ENCODE data around the gene SH3BP5L. TPM values are rescaled to one million over a fixed set of nuclear protein-coding genes. Genes with fewer than 3 reads are reported as not detected.

Gene SH3BP5L
- total and polyA plus RNA-seq, 2 of the 8 experiments (the other 6 are each of a cell fraction or from before 2014, with no cell fraction given): 20.2 to 28.4 TPM

- Histone ChIP-seq H3K79me2 (ENCODE audit: control insufficient read depth in 1 of 2, insufficient read depth in 2 of 2, low read length in 2 of 2) (peaks cover 0 to 8% of the 10 kb centered on the region in 2 experiments; a peak in 1 of 4 replicates), H3K4me2 (ENCODE audit: insufficient read depth in 1 of 2, low read depth in 2 of 2, low read length in 2 of 2) (no peak overlapping the region), H2BK20ac (ENCODE audit: low read length) (no peak overlapping the region), H3K14ac (ENCODE audit: insufficient read length) (no peak overlapping the region), H2BK12ac (ENCODE audit: low read depth, low read length) (no peak overlapping the region), H4K8ac (ENCODE audit: extremely low read depth, insufficient read depth, low read length) (no peak overlapping the region), H3K27me3 (replicated peaks in 1 of 4; ENCODE audit: control insufficient read depth in 3 of 4, extremely low read depth in 1 of 4, insufficient read depth in 3 of 4, low read length in 3 of 4) (peaks cover 0 to 19% (median 11%) of the 10 kb centered on the region in 4 experiments; a peak in 5 of 7 replicates), H2BK5ac (ENCODE audit: low read depth, low read length) (no peak overlapping the region), H3K4me1 (replicated peaks in 1 of 4; ENCODE audit: control insufficient read depth in 3 of 4, insufficient read depth in 4 of 4, low read length in 3 of 4) (peaks cover 3 to 18% (median 14%) of the 10 kb centered on the region in 4 experiments), H3K27ac (ENCODE audit: low read depth, low read length) (no peak overlapping the region), H4K91ac (replicated peaks; ENCODE audit: insufficient read length, low read length) (no peak overlapping the region), H4K5ac (ENCODE audit: insufficient read length, low read depth, low read length) (no peak overlapping the region), H3K23me2 (ENCODE audit: low read depth, low read length) (peaks cover 26% of the 10 kb centered on the region), H3K9ac (replicated peaks in 1 of 4; ENCODE audit: extremely low read depth in 1 of 4, low read depth in 3 of 4, low read length in 3 of 4) (no peak overlapping the region), H3K9me3 (ENCODE audit: insufficient read depth in 2 of 2, low read depth in 1 of 2, low read length in 1 of 2) (no peaks in the 10 kb centered on the region), H2BK15ac (ENCODE audit: low read length) (no peak overlapping the region), H3K4ac (replicated peaks; ENCODE audit: insufficient read length, low read depth, low read length) (no peak overlapping the region), H3K36me3 (ENCODE audit: control insufficient read depth in 2 of 4, insufficient read depth in 4 of 4, low read length in 3 of 4) (no peaks in the 10 kb centered on the region), H2BK120ac (replicated peaks; ENCODE audit: low read depth, low read length) (no peak overlapping the region), H3K4me3 (ENCODE audit: extremely low read depth in 1 of 4, insufficient read depth in 2 of 4, low read depth in 3 of 4, low read length in 4 of 4) (no peak overlapping the region), H3K79me1 (ENCODE audit: low read depth, low read length) (no peaks in the 10 kb centered on the region), H3K23ac (ENCODE audit: insufficient read length) (no peak overlapping the region), H3K18ac (ENCODE audit: extremely low read depth, low read length) (no peak overlapping the region), H4K20me1 (replicated peaks in 1 of 2; ENCODE audit: control insufficient read depth in 1 of 2, insufficient read depth in 2 of 2, low read length in 2 of 2) (no peaks in the 10 kb centered on the region), H2AK5ac (ENCODE audit: low read depth, low read length) (no peak overlapping the region), H2AFZ (ENCODE audit: low read length) (no peak overlapping the region), H3K56ac (replicated peaks; ENCODE audit: insufficient read length, low read depth, low read length) (no peak overlapping the region)
- ChIA-PET CTCF (ENCODE audit: partially characterized antibody) (interaction anchor here (1.1 to 2.9 kb wide), 4 partner anchors 14 to 22 kb away, joined by 3 to 9 read pairs (median 6); no protein-coding TSS in a partner anchor), POLR2A (ENCODE audit: partially characterized antibody) (interaction anchor here (1.3 to 2.1 kb wide), 3 partner anchors 12 to 45 kb away, joined by 3 to 19 read pairs (median 6); no protein-coding TSS in a partner anchor)
- TF ChIP-seq RNF2 (IDR thresholded peaks at IDR 0.05; ENCODE audit: borderline replicate concordance, low read depth, low read length, missing control alignments, poor library complexity, severe bottlenecking) (no peak), CBX8 (IDR thresholded peaks at IDR 0.05; ENCODE audit: borderline replicate concordance, low read depth, low read length) (no peak), SP2 (IDR thresholded peaks at IDR 0.05; ENCODE audit: low read length) (no peak), PHF8 (conservative IDR thresholded peaks at IDR 0.05; ENCODE audit: low read depth, low read length) (no peak)
- TF ChIP-seq, protein P1, sequence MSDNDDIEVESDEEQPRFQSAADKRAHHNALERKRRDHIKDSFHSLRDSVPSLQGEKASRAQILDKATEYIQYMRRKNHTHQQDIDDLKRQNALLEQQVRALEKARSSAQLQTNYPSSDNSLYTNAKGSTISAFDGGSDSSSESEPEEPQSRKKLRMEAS (IDR thresholded peaks at IDR 0.05): no peak
- FAIRE-seq (no peak), DNase-seq (ENCODE audit: low read depth in 1 of 2, low spot score in 2 of 2) (no peak)
- WGBS, 2 experiments (ENCODE audit: extremely low coverage in 1 of 2, insufficient coverage in 1 of 2, insufficient read length in 1 of 2, insufficient replicate concordance in 2 of 2, low coverage in 1 of 2, low lambda C conversion rate in 2 of 2, missing lambda C conversion rate in 1 of 2): 86% methylated on average over 2 of the region's 2 CpGs; no CpG with 5 or more reads in 1 of the 2 experiments
These were observed 35.9 kb upstream of the SH3BP5L start for GRCh38 chr1:248861616-248862015.

Measured in H1 (cell line).